ENCODE measurements around the gene STIP1. TPM values are rescaled to one million over a fixed set of nuclear protein-coding genes. Genes with fewer than 3 reads are reported as not detected.
A peak's percentile ranks its signal among the peaks of the same experiment; 100 is the strongest.

The STIP1 gene
- total RNA-seq, 1 experiment from 2014 or later, result 299 TPM

DNA sequence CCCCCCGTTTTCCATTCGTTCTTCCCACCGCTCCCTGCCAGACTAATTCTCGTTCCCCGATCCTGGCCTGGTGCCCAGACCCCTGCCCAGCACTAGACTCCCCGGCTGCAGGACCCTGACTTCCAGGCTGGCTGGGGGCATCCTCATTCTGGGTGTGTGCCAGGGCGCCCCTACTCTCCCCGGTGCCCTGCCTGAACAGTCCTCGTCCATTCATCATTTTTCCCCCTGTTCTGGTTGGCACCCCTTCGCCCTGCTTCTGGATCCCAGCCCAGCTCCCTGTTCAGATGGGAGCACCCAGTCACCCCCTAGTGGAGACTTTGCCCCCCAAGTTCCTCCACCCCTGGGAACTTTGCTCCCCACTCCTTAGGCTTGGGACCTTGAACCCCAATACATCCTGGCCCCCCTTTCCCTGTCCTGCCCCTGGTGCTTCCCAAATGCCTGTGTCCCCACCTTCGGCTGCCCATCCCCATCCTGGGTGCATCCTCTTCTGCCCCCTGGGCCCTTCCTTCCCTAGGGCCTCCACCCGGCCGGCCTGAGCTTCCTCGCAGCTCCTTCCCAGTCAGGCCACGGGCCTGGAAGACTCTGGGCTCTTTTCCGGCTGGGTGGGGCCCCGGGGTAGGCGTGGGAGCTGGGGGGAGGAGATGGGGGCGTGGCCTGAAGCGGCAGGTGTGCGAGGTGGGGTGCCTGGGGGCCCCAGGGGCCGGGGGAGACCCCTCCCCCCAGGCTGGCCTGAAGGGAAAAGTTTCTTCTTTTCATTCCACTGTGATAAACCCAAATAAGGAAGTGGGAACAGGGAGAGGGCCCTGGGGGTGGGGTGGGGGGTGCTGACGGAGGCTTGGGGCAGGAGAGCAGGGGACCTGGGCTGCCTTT, 66.3 kb downstream of the STIP1 start:
- H3K36me3 ChIP-seq (ENCODE audit: low read depth), result 0 out of 2 replicates have a peak, but pooled peaks cover 5% of the 10 kb centered on the region
- DNase-seq, result peak in 1 of 2 experiments; percentile 76
- POLR2A ChIA-PET (ENCODE audit: unreplicated experiment), result interaction anchor here (0.5 to 0.7 kb wide), 6 partner anchors 15 to 29 kb away, joined by 3 to 11 read pairs (median 6); no protein-coding TSS in a partner anchor
- peaks cover 9% of the 10 kb centered on the region; the same call in 1 of the 2 replicates for H4K20me1 ChIP-seq (ENCODE audit: insufficient read depth)
- CTCF ChIA-PET, result interaction anchor here (0.6 to 1.3 kb wide), 9 partner anchors 17 to 688 kb away, joined by 3 to 22 read pairs (median 4); no protein-coding TSS in a partner anchor
- H2AFZ ChIP-seq, result peak overlapping the region; percentile 80
- peaks cover 5% of the 10 kb centered on the region; the same call in 1 of the 2 replicates for H3K4me1 ChIP-seq (replicated peaks; ENCODE audit: insufficient read depth)
- peaks cover 41% of the 10 kb centered on the region for H3F3A ChIP-seq (ENCODE audit: insufficient read depth, low read depth)
- H3K4me2 ChIP-seq, result peak overlapping the region; percentile 99
- no peaks in the 10 kb centered on the region for H3K9me3 ChIP-seq (ENCODE audit: insufficient read depth, low read depth)
- no peak overlapping the region for H3K27ac ChIP-seq
- H3K9me2 ChIP-seq (ENCODE audit: insufficient read depth), result no peaks in the 10 kb centered on the region
- peaks cover 14% of the 10 kb centered on the region for H3K79me2 ChIP-seq (ENCODE audit: low read depth)
- BruUV-seq (replicated peaks), result TSS peak; percentile 16
- no peak for TF ChIP-seq EZH2 (IDR thresholded peaks at IDR 0.05; ENCODE audit: low read depth)
- TF ChIP-seq CTCF (conservative IDR thresholded peaks at IDR 0.05), result peak; percentile 61
- H3K27me3 ChIP-seq (ENCODE audit: insufficient read depth, low read depth), result no peaks in the 10 kb centered on the region
- intact Hi-C loops (cut with micrococcal nuclease; ENCODE audit: unreplicated experiment), result loop anchor here (1.0 kb wide), 2 partner anchors 48 to 49 kb away; no protein-coding TSS in a partner anchor
- H3K4me3 ChIP-seq, result peak overlapping the region; percentile 88

GRCh38 chr11:64253043-64253442, 67.1 kb downstream of the STIP1 start:
- peaks cover 14% of the 10 kb centered on the region for H3K79me2 ChIP-seq (ENCODE audit: low read depth)
- H3K4me1 ChIP-seq (replicated peaks; ENCODE audit: insufficient read depth), result no peaks in the 10 kb centered on the region; the same call in 1 of the 2 replicates
- H3K27ac ChIP-seq, result no peak overlapping the region
- CTCF ChIA-PET, result interaction anchor here (0.6 to 1.3 kb wide), 2 partner anchors 48 to 50 kb away, joined by 9 to 22 read pairs; no protein-coding TSS in a partner anchor
- no peak for DNase-seq
- POLR2A ChIA-PET (ENCODE audit: unreplicated experiment), result interaction anchor here (0.7 kb wide), 1 partner anchor 29 kb away, joined by 6 read pairs; no protein-coding TSS in a partner anchor
- intact Hi-C loops (cut with micrococcal nuclease; ENCODE audit: unreplicated experiment), result no loop called here
- peak overlapping the region; percentile 99; the same call in 1 of the 2 replicates for H3K4me2 ChIP-seq
- BruUV-seq (replicated peaks), result TSS peak; percentile 1
- no peaks in the 10 kb centered on the region for H3K9me3 ChIP-seq (ENCODE audit: insufficient read depth, low read depth)
- no peak overlapping the region for H2AFZ ChIP-seq
- H3F3A ChIP-seq (ENCODE audit: insufficient read depth, low read depth), result peaks cover 34% of the 10 kb centered on the region
- H3K9me2 ChIP-seq (ENCODE audit: insufficient read depth), result no peaks in the 10 kb centered on the region
- H3K27me3 ChIP-seq (ENCODE audit: insufficient read depth, low read depth), result no peaks in the 10 kb centered on the region
- H3K36me3 ChIP-seq (ENCODE audit: low read depth), result 0 out of 2 replicates have a peak, but pooled peaks cover 5% of the 10 kb centered on the region
- peaks cover 9% of the 10 kb centered on the region; the same call in 1 of the 2 replicates for H4K20me1 ChIP-seq (ENCODE audit: insufficient read depth)
- H3K4me3 ChIP-seq, result peak overlapping the region; percentile 88; the same call in 1 of the 2 replicates
- TF ChIP-seq CTCF (conservative IDR thresholded peaks at IDR 0.05) (no peak), EZH2 (IDR thresholded peaks at IDR 0.05; ENCODE audit: low read depth) (no peak)

DNA sequence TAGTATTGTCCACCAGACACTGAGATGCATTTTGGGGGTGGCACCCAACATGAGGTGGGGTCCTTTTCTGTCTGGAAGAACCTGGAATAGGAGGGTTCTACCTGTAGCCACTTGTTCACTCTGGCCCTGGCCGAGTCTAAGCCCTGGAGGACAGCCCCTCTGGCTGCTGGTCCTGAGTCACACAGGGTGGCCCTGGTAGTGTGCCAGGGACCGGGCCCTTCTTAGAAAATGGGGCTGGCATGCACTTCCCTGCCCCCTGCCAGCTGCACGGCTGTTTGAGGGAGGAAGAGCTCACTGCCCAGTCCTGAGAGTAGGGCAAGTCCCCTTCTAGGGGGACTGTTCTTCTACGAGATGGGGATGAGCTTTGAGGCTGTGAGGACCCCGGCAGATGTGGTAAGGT, 67.5 kb downstream of the STIP1 start:
- no peak overlapping the region for H2AFZ ChIP-seq
- no TSS peak for BruUV-seq (replicated peaks)
- no peaks in the 10 kb centered on the region; the same call in 1 of the 2 replicates for H3K4me1 ChIP-seq (replicated peaks; ENCODE audit: insufficient read depth)
- TF ChIP-seq CTCF (conservative IDR thresholded peaks at IDR 0.05) (no peak), EZH2 (IDR thresholded peaks at IDR 0.05; ENCODE audit: low read depth) (no peak)
- H4K20me1 ChIP-seq (ENCODE audit: insufficient read depth), result peaks cover 9% of the 10 kb centered on the region; the same call in 1 of the 2 replicates
- DNase-seq, result no peak
- ChIA-PET POLR2A (ENCODE audit: unreplicated experiment) (no interaction called here), CTCF (interaction anchor here (0.6 to 0.7 kb wide), 2 partner anchors 406 to 1481 kb away, joined by 3 read pairs; no protein-coding TSS in a partner anchor)
- H3K4me3 ChIP-seq, result no peak overlapping the region
- H3K27ac ChIP-seq, result no peak overlapping the region
- H3K27me3 ChIP-seq (ENCODE audit: insufficient read depth, low read depth), result no peaks in the 10 kb centered on the region
- peaks cover 14% of the 10 kb centered on the region for H3K79me2 ChIP-seq (ENCODE audit: low read depth)
- 0 out of 2 replicates have a peak, but pooled peaks cover 5% of the 10 kb centered on the region for H3K36me3 ChIP-seq (ENCODE audit: low read depth)
- H3K9me2 ChIP-seq (ENCODE audit: insufficient read depth), result no peaks in the 10 kb centered on the region
- H3F3A ChIP-seq (ENCODE audit: insufficient read depth, low read depth), result peaks cover 30% of the 10 kb centered on the region
- no peaks in the 10 kb centered on the region for H3K9me3 ChIP-seq (ENCODE audit: insufficient read depth, low read depth)
- H3K4me2 ChIP-seq, result no peak overlapping the region
- intact Hi-C loops (cut with micrococcal nuclease; ENCODE audit: unreplicated experiment), result no loop called here
